MCF 10A (cell line): ENCODE data around the gene CCZ1B. TPM values are rescaled to one million over a fixed set of nuclear protein-coding genes. Genes with fewer than 3 reads are reported as not detected.
"Not testable (repeated sequence)": the region's sequence is repeated elsewhere in the genome, so short reads cannot be mapped to it uniquely, and the experiment has no call there.

Source experiments
- BruUV-seq: library from RNA; stranded (reverse); fragments of 400-500 nt; replicated peaks from 2 replicates; lab custom pipeline; 2021; lab: Mats Ljungman, UMichigan
- CTCF ChIA-PET: fragments of 300-600 bp; sonication (Branson Sonifier 250); formaldehyde crosslinking; extraction: SDS; loops from one replicate; lab custom pipeline; 2021; ENCODE audit warnings: antibody characterized with exemption, inconsistent platforms; lab: Yijun Ruan, JAX
- POLR2A ChIA-PET: fragments of 300-600, 350-650 bp; sonication (Branson Sonifier 250); formaldehyde crosslinking; extraction: SDS; loops from one replicate; lab custom pipeline; 2020; ENCODE audit warnings: antibody characterized with exemption, inconsistent platforms; lab: Yijun Ruan, JAX
- DNase-seq: peaks from one replicate; pipeline ENCODE4 v3.0.0-alpha.2; 2018; ENCODE audit not compliant: unreplicated experiment
- H3K27ac Mint-ChIP-seq: one replicate; pipeline ENCODE4 v1.8.0; 2022; ENCODE audit warnings: mild to moderate bottlenecking, low read depth, mixed read lengths; ENCODE audit not compliant: unreplicated experiment
- H3K27me3 Mint-ChIP-seq: one replicate; pipeline ENCODE4 v1.8.0; 2022; ENCODE audit warnings: mixed read lengths; ENCODE audit not compliant: insufficient read depth, unreplicated experiment
- H3K36me3 Mint-ChIP-seq: one replicate; pipeline ENCODE4 v1.8.0; 2022; ENCODE audit warnings: mild to moderate bottlenecking, moderate library complexity, mixed read lengths; ENCODE audit not compliant: insufficient read depth, unreplicated experiment
- H3K4me1 Mint-ChIP-seq: one replicate; pipeline ENCODE4 v1.8.0; 2022; ENCODE audit warnings: mixed read lengths; ENCODE audit not compliant: insufficient read depth, unreplicated experiment
- H3K4me3 Mint-ChIP-seq: one replicate; pipeline ENCODE4 v1.8.0; 2022; ENCODE audit warnings: mild to moderate bottlenecking, moderate library complexity, mixed read lengths; ENCODE audit not compliant: unreplicated experiment
- H3K9me3 Mint-ChIP-seq: one replicate; pipeline ENCODE4 v1.8.0; 2022; ENCODE audit warnings: mixed read lengths; ENCODE audit not compliant: unreplicated experiment
- intact Hi-C: fragments of 100-400 bp; cut with micrococcal nuclease; formaldehyde crosslinking; loops from 2 replicates; pipeline ENCODE4 v1.14.1; 2022
- total RNA-seq: library from RNA; stranded (reverse); gene quantifications from 2 replicates; pipeline ENCODE4 v1.2.3, GENCODE V29; 2022

CCZ1B gene
- total RNA-seq, 1 experiment from 2014 or later = 34.9 TPM

GRCh38 chr7:6827180-6827579, 1.1 kb upstream of the CCZ1B start:
- POLR2A ChIA-PET, intact Hi-C loops, H3K36me3 Mint-ChIP-seq: not testable (repeated sequence)

GRCh38 chr7:6825236-6826125, 594 bp downstream of the CCZ1B start:
- Mint-ChIP-seq H3K36me3 (peaks cover 13% of the 10 kb centered on the region), H3K4me3 (peak overlapping the region; percentile 81), H3K27ac (peak overlapping the region; percentile 81)
- DNase-seq, POLR2A ChIA-PET, BruUV-seq, H3K9me3 Mint-ChIP-seq, intact Hi-C loops, H3K27me3 Mint-ChIP-seq, H3K4me1 Mint-ChIP-seq: not testable (repeated sequence)
- CTCF ChIA-PET = interaction anchor here (0.7 kb wide), 1 partner anchor 64 kb away, joined by 3 read pairs; no protein-coding TSS in a partner anchor

More at GRCh38 chr7:6827180-6827579, 1.1 kb upstream of the CCZ1B start:
- BruUV-seq, H3K27me3 Mint-ChIP-seq, DNase-seq, CTCF ChIA-PET, H3K4me1 Mint-ChIP-seq, H3K27ac Mint-ChIP-seq, H3K9me3 Mint-ChIP-seq, H3K4me3 Mint-ChIP-seq: not testable (repeated sequence)

GRCh38 chr7:6821622-6822021, 4.5 kb downstream of the CCZ1B start:
- H3K27me3 Mint-ChIP-seq, DNase-seq, BruUV-seq, H3K4me1 Mint-ChIP-seq, POLR2A ChIA-PET, intact Hi-C loops, H3K27ac Mint-ChIP-seq, H3K4me3 Mint-ChIP-seq, H3K9me3 Mint-ChIP-seq: not testable (repeated sequence)
- H3K36me3 Mint-ChIP-seq = peaks cover 43% of the 10 kb centered on the region
- CTCF ChIA-PET = interaction anchor here (0.6 kb wide), 1 partner anchor 1327 kb away, joined by 3 read pairs; no protein-coding TSS in a partner anchor

DNA sequence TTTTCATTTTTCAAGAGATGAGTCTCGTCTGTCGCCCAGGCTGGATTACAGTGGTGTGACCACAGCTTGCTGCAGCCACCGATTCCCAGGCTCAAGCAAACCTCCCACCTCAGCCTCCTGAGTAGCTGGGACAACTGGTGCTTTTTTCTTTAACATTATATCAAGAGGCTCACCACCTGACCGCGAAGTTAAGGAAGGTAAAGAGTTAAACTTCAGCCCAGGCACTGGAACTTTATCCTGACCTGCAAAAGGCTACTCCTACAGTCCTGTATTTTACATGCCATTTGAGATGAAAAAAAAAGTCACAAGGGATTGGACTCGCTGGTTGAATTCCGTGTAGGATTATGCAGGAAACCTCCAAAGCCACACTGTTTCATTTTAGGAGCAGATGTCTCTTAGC, 10.6 kb downstream of the CCZ1B start:
- H3K27me3 Mint-ChIP-seq, H3K4me1 Mint-ChIP-seq, BruUV-seq, H3K27ac Mint-ChIP-seq, DNase-seq, H3K9me3 Mint-ChIP-seq, POLR2A ChIA-PET, CTCF ChIA-PET, H3K4me3 Mint-ChIP-seq, intact Hi-C loops: not testable (repeated sequence)
- H3K36me3 Mint-ChIP-seq = peaks cover 55% of the 10 kb centered on the region

- H3K9me3 Mint-ChIP-seq, H3K4me1 Mint-ChIP-seq, H3K27ac Mint-ChIP-seq, BruUV-seq, CTCF ChIA-PET, H3K27me3 Mint-ChIP-seq, POLR2A ChIA-PET, DNase-seq, H3K4me3 Mint-ChIP-seq, intact Hi-C loops: not testable (repeated sequence)
- peaks cover 43% of the 10 kb centered on the region for H3K36me3 Mint-ChIP-seq
Measured at GRCh38 chr7:6813011-6813410, 13.1 kb downstream of the CCZ1B start.

- H3K9me3 Mint-ChIP-seq, DNase-seq, H3K4me3 Mint-ChIP-seq, CTCF ChIA-PET, POLR2A ChIA-PET, H3K27ac Mint-ChIP-seq, H3K4me1 Mint-ChIP-seq, H3K27me3 Mint-ChIP-seq, H3K36me3 Mint-ChIP-seq, BruUV-seq, intact Hi-C loops: not testable (repeated sequence)
Measured at GRCh38 chr7:6807959-6808358, 18.1 kb downstream of the CCZ1B start.

GRCh38 chr7:6807393-6807918, 18.6 kb downstream of the CCZ1B start:
- POLR2A ChIA-PET, BruUV-seq, H3K4me3 Mint-ChIP-seq, H3K9me3 Mint-ChIP-seq, DNase-seq, CTCF ChIA-PET, H3K27ac Mint-ChIP-seq, intact Hi-C loops, H3K4me1 Mint-ChIP-seq, H3K36me3 Mint-ChIP-seq, H3K27me3 Mint-ChIP-seq: not testable (repeated sequence)

DNA sequence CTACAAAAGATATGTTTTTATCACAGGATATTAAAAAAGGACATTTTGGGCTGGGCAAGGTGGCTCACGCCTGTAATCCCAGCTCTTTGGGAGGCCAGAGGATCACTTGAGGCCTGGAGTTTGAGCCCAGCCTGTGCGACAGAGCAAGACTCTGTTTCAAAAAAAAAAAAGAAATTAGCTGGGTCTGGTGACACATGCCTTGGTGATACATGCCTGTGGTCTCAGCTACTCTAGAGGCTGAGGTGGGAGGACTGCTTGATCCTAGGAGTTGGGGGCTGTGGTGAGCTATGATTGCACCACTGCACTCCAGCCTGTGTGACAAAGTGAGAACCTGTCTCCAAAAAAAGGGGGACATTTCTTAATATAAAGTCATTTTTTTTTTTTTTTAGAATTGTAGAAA, 25.7 kb downstream of the CCZ1B start:
- H3K27ac Mint-ChIP-seq, CTCF ChIA-PET, H3K9me3 Mint-ChIP-seq, H3K36me3 Mint-ChIP-seq, BruUV-seq, DNase-seq, H3K4me1 Mint-ChIP-seq, intact Hi-C loops, H3K4me3 Mint-ChIP-seq, POLR2A ChIA-PET, H3K27me3 Mint-ChIP-seq: not testable (repeated sequence)

DNA sequence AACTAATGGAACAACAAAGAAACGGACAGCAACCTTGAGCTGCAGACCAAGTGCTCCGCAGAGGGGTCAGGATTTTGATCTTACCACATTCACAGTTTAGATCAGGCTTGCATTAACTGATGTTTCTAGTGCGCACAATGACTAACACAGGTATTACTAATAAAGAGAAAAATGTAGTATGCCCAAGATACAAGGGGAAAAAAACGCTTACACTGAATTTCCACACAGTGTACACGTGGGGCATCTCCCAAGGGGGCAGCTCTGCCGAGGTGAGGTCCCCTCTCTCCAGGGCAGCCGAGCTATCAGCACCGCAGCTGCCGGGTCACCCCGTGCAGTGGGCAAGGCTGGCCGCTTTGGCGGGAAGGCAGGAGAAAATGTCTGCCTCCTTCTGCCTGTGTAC, 26.2 kb downstream of the CCZ1B start:
- H3K27ac Mint-ChIP-seq, H3K36me3 Mint-ChIP-seq, H3K9me3 Mint-ChIP-seq, H3K4me1 Mint-ChIP-seq, intact Hi-C loops, BruUV-seq, DNase-seq, H3K27me3 Mint-ChIP-seq, H3K4me3 Mint-ChIP-seq, POLR2A ChIA-PET, CTCF ChIA-PET: not testable (repeated sequence)
